PFSK-1 (cell line): Measurements from ENCODE around the gene PBOV1.

Experiments
- FOXP2 ChIP-seq: optimal IDR thresholded peaks from 2 replicates; pipeline ENCODE3; 2011; ENCODE audit warnings: borderline replicate concordance, control low read depth, inconsistent platforms; ENCODE audit not compliant: insufficient read depth; ENCODE audit errors: extremely low read length, extremely low read depth
- POLR2AphosphoS5 ChIP-seq: IDR thresholded peaks from 2 replicates; pipeline ENCODE4 v1.6.1; 2012; ENCODE audit warnings: low read depth, mild to moderate bottlenecking, control low read depth, low read length, moderate library complexity
- SIN3A ChIP-seq: IDR thresholded peaks from 2 replicates; pipeline ENCODE4 v1.6.1; 2012; ENCODE audit warnings: mild to moderate bottlenecking, low read length, moderate library complexity, borderline replicate concordance; ENCODE audit not compliant: insufficient read depth
- TAF1 ChIP-seq: IDR thresholded peaks from 2 replicates; pipeline ENCODE4 v1.6.1; 2012; ENCODE audit warnings: low read length, control low read depth, borderline replicate concordance; ENCODE audit not compliant: insufficient read depth
- TF ChIP-seq, protein P1 (sequence below), 2 experiments: IDR thresholded peaks; 2 replicates each; pipeline versions ENCODE4 v1.6.1 to v1.8.0; 2011 to 2012; ENCODE audit warnings: low read depth in 2 of 2, low read length in 2 of 2, control low read depth in 1 of 2, inconsistent platforms in 1 of 2, mild to moderate bottlenecking in 1 of 2, moderate library complexity in 1 of 2; ENCODE audit not compliant: insufficient read depth in 1 of 2

Gene PBOV1

GRCh38 chr6:138261116-138261780 is 43.0 kb upstream of the PBOV1 start:
- TF ChIP-seq, protein P1, sequence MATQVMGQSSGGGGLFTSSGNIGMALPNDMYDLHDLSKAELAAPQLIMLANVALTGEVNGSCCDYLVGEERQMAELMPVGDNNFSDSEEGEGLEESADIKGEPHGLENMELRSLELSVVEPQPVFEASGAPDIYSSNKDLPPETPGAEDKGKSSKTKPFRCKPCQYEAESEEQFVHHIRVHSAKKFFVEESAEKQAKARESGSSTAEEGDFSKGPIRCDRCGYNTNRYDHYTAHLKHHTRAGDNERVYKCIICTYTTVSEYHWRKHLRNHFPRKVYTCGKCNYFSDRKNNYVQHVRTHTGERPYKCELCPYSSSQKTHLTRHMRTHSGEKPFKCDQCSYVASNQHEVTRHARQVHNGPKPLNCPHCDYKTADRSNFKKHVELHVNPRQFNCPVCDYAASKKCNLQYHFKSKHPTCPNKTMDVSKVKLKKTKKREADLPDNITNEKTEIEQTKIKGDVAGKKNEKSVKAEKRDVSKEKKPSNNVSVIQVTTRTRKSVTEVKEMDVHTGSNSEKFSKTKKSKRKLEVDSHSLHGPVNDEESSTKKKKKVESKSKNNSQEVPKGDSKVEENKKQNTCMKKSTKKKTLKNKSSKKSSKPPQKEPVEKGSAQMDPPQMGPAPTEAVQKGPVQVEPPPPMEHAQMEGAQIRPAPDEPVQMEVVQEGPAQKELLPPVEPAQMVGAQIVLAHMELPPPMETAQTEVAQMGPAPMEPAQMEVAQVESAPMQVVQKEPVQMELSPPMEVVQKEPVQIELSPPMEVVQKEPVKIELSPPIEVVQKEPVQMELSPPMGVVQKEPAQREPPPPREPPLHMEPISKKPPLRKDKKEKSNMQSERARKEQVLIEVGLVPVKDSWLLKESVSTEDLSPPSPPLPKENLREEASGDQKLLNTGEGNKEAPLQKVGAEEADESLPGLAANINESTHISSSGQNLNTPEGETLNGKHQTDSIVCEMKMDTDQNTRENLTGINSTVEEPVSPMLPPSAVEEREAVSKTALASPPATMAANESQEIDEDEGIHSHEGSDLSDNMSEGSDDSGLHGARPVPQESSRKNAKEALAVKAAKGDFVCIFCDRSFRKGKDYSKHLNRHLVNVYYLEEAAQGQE (IDR thresholded peaks at IDR 0.05; ENCODE audit: insufficient read depth in 1 of 2, low read depth in 2 of 2, low read length in 2 of 2) = no peak
- TF ChIP-seq SIN3A (no peak), TAF1 (no peak), POLR2AphosphoS5 (no peak), FOXP2 (no peak)

- TF ChIP-seq POLR2AphosphoS5 = no peak
- TF ChIP-seq TAF1 = no peak
- no peak for TF ChIP-seq SIN3A
- TF ChIP-seq, protein P1 (IDR thresholded peaks at IDR 0.05; ENCODE audit: insufficient read depth in 1 of 2, low read depth in 2 of 2, low read length in 2 of 2) = no peak
- no peak for TF ChIP-seq FOXP2
Observed at GRCh38 chr6:138258991-138259390, 40.7 kb upstream of the PBOV1 start.

DNA sequence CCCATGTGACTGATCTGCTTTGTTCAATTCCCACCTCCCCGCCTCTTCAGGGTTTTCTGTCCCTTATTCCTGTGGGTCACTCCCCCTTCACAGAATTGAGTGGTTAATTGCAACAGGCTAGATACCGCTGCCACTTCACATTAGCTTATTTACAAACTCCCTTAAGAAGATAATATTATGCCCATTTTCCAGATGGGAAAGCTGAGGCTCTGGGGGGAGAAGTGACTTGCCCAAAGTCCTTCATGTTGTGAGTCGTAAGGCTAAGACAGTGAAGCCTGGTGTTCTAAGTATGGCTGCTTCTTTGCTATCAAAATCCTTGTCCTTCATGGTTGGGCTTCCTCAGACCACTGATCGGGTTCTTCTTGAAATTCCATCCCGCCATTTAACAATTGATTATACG is 39.9 kb upstream of the PBOV1 start:
- no peak for TF ChIP-seq FOXP2
- TF ChIP-seq POLR2AphosphoS5 = no peak

DNA sequence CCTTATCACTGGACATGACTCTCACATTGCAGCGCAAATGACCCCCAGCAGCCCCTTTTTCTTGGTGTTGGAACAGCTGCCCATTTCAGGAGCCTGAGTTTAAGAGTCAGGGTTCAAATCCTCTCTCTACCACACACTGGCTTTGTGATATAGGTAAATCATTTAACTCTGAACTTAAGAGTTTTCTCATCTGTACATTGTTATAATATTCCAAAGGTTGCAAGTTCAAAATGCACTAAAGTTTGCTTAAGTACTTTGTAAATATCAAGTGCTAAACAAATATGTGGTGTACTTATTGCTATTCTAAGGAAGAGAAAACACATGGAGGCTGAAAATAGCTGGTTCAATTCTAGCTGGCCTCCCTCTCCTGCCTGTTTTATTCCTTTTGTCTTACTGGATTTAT is 39.3 kb upstream of the PBOV1 start:
- TF ChIP-seq FOXP2 (no peak), TAF1 (no peak), POLR2AphosphoS5 (no peak), SIN3A (no peak)
- TF ChIP-seq, protein P1 (IDR thresholded peaks at IDR 0.05; ENCODE audit: insufficient read depth in 1 of 2, low read depth in 2 of 2, low read length in 2 of 2) = no peak

GRCh38 chr6:138255443-138255842 is 37.2 kb upstream of the PBOV1 start:
- TF ChIP-seq, protein P1 (IDR thresholded peaks at IDR 0.05; ENCODE audit: insufficient read depth in 1 of 2, low read depth in 2 of 2, low read length in 2 of 2) = no peak
- TF ChIP-seq SIN3A = no peak
- TF ChIP-seq POLR2AphosphoS5 = no peak
- TF ChIP-seq FOXP2 = no peak
- no peak for TF ChIP-seq TAF1

DNA sequence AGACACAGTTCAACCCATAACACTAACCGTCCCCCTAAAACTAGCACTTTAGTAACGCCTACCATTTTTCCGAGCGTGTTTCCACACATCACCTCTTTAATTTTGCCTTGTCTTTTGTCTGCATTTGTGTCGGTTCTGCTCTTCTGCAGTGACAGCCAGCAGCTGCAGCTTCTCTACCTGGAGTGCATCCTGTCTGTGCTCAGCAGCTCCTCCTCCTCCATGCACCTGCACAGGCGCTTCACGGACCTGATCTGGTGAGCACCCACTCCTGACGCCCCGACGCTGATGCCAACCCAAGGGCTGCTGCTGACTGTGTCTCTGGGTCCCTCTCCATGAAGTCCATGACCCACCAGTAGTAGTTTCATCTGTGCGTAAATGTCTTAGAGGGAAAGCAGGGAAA is 35.4 kb upstream of the PBOV1 start:
- TF ChIP-seq, protein P1 (IDR thresholded peaks at IDR 0.05; ENCODE audit: insufficient read depth in 1 of 2, low read depth in 2 of 2, low read length in 2 of 2) = no peak
